GM19397 (cell line): ENCODE results near the gene SMOC2.
"Not testable (repeated sequence)": the region's sequence is repeated elsewhere in the genome, so short reads cannot be mapped to it uniquely, and the experiment has no call there.

ENCODE experiments used
- ATAC-seq: cut with Tn5 transposase; IDR thresholded peaks from one replicate; pipeline ENCODE4 v1.9.1; 2021; ENCODE audit warnings: mild to moderate bottlenecking, moderate library complexity; ENCODE audit not compliant: unreplicated experiment

Gene SMOC2

GRCh38 chr6:168563656-168564055 is 122.7 kb downstream of the SMOC2 start:
- ATAC-seq: no peak

GRCh38 chr6:168565112-168565511 is 124.1 kb downstream of the SMOC2 start:
- no peak for ATAC-seq

- no peak for ATAC-seq
These were observed 129.2 kb downstream of the SMOC2 start for GRCh38 chr6:168570211-168570610.

DNA sequence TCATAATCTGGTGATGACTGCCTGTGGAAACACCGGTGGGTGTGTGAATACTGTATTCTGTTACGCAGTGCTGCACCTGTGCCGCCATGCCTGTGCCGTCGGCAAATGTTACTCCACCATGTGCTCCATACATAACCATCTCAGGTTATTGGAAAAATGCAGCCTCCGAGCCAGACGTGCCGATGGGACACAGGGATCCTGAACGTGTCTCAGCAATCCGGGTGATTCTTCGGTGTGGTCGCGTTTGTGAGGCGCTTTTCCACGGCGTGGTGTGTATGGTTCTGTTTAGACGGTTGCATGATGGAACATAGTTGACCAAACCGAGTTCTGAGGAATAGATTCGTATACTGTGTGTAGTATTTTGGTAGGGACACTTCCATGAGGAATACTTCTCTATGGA is 130.3 kb downstream of the SMOC2 start:
- no peak for ATAC-seq

DNA sequence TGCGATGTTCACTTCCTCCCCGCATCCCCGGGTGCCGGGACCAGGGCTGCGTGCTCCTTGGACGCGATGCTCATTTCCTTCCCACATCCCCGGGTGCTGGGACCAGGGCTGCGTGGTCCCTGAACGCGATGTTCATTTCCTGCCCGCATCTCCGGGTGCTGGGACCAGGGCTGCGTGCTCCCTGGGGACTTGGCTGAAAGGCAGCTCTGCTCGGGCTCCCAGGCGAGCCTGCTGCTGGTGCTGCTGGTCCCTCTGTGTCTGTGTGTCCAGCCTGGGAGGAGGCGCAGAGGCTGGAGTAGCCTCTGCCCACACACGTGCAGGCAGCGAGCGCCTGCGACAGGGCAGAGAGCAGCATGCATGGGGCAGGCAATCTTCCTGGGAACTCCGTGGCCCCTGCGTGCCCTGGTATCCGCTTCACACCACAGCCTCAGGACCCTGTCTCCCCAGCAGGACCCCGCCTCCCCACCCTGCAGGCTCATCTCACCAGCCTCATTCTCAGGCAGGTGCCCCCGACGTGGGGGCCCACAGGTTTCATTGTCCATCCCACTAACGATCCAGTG is 132.4 kb downstream of the SMOC2 start:
- not testable (repeated sequence) for ATAC-seq

- no peak for ATAC-seq
These were observed 133.2 kb downstream of the SMOC2 start for GRCh38 chr6:168574075-168574698.

DNA sequence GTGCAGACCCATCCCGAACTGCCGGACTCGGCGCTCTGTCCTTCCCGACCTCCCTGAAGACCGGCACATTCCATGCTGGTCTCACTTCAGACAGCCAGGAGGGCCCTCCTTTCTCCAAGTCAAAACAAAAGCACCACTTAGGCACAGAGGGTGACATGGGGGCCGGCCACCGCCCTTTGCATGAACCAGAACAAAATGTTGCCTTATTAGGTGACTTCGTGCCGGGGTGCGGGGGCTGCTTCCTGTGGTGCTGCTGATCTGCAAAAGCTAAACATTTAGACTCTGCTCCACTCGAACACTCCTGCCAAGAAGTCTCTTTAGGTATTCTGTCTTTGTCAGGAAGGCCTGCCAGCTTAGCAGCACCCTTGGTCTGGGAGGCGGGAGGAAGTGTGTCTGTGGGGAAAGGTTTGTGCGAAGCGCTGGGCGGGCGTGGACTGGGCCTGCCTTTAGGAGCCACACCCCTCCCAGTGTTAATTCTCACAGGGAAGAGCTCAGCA is 133.8 kb downstream of the SMOC2 start:
- no peak for ATAC-seq

GRCh38 chr6:168575346-168576098 is 134.5 kb downstream of the SMOC2 start:
- ATAC-seq: no peak

DNA sequence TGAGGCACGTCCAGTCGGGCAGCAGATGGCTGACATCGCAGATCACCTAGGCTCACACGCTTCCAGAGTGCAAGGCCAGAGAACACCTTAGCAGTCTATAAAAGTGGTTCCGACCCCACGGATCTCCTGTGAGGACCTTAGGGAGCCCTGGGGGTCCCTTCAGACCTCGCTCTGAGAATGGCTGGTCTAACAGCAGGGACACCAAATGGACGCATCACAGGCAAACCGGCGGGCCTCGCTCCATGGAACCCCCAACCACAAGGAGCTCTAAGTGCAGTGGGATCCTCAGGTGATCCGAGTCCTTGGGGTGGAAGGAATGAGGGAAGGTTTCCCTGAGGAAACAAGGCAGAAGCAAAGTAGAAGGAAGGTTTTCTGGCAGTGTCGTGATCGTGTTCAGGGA is 135.4 kb downstream of the SMOC2 start:
- no peak for ATAC-seq

- ATAC-seq: no peak
These were observed 136.5 kb downstream of the SMOC2 start for GRCh38 chr6:168577496-168577895.

- no peak for ATAC-seq
These were observed 137.1 kb downstream of the SMOC2 start for GRCh38 chr6:168578036-168578435.

GRCh38 chr6:168581236-168581635 is 140.3 kb downstream of the SMOC2 start:
- no peak for ATAC-seq

DNA sequence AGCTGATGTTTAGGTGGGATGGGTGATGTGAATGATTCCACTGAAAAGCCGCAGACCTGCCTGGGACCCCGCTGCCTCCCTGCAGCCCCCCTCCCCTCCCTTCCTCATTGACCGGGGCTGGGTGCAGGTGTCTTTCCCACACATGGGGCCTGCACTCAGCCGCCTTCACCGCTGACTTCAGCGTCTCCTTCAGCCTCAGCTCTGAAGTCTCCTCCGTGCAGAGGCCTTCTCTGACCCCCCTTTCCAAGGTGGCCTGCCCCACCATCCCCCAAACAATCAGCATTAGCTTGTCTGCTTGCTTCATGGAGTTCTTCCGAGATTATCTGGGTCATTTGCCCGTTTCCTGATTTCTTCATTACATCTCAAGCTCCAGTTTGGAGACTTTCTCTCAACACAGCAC is 140.7 kb downstream of the SMOC2 start:
- no peak for ATAC-seq

DNA sequence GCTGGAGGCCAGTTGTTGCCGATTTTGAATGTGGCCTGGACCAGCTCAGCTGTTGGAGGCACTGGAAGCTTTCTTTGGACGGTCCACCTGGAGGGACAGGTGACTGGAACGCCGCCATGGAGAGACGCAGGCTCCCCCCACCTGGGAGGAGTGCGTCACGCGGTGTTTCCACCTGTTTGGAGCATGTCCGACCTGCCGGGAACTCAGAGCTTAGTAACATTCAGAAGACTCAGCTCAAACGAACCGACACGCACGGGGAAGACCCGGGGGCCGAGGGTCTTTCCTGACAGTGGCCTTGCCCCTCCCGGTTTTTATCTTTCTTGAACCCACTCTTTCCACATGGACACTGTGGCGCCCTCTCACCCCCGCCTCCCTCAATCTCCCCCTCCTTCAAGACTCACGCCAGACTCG is 141.6 kb downstream of the SMOC2 start:
- ATAC-seq: no peak

DNA sequence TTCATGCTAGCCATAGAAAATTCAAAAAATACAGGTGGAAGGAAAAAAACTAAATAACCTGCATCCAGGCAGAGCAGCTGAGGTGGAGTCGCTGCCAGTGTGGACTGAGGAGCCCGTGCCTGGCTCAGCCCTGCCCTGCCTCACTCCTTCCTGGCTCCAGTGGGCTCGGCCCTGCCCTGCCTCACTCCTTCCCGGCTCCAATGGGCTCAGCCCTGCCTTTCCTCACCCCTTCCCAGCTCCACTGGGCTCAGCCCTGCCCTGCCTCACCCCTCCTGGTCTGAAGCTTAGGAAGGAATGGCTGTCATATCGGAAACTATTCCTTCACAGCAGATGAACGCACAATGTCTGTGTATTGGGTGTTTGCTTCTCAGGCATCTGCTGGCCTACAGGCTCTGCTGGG is 142.1 kb downstream of the SMOC2 start:
- no peak for ATAC-seq

GRCh38 chr6:168583821-168584220 is 142.8 kb downstream of the SMOC2 start:
- ATAC-seq: no peak

- ATAC-seq: no peak
These were observed 143.3 kb downstream of the SMOC2 start for GRCh38 chr6:168584249-168584648.

- no peak for ATAC-seq
These were observed 143.7 kb downstream of the SMOC2 start for GRCh38 chr6:168584671-168585070.

- ATAC-seq: no peak
These were observed 144.5 kb downstream of the SMOC2 start for GRCh38 chr6:168585441-168585840.

DNA sequence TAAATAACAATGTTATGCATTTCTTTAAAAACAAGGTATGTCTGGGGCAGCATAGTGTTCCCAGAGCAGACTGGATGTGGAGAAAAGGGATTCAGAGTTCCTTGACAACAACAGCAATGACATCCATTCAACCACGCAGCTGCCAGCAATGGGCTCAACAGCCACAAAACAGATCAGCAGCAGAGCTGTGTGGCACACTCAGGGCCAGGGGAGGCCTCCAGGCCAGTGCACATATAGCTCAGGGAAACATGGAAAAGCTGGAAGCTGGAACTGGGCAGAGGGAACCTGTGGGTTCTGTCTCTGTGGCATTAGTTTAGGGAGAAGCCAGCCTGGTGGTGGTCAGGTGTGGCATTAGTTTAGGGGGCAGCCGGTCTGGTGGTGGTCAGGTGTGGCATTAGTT is 148.3 kb downstream of the SMOC2 start:
- ATAC-seq: no peak

DNA sequence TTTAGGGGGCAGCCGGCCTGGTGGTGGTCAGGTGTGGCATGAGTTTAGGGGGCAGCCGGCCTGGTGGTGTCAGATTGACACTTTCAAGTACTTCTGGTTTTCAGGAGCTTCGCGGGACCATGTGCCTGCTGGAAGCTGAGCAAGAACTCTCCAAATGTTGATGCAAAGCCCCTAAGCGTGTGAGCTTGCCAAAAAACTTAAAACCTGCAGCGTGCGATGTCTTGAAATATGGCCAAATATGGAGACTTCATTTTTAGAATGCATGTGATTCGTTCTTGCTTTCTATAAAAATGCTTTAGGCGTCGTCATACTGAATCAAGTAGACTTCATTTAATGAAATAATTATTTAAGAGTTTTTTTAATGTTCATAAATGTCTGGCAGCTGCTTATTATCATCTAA is 149.4 kb downstream of the SMOC2 start:
- no peak for ATAC-seq

DNA sequence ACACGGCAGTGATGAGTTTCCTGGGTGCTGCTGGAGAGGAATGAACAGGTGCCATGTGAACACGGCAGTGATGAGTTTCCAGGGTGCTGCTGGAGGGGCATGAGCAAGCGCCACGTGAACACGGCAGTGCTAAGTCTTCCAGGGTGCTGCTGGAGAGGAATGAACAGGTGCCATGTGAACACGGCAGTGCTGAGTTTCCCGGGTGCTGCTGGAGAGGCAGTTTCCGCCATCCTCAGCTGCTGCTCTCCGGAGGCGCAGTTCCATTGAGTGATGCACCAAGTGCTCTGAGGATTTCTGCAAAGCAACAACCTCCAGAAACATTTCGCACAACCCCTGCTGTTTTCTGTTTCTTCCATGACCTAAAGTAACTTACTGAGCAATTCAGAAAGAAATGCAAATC is 155.4 kb downstream of the SMOC2 start:
- ATAC-seq: no peak
